ENCODE data around the gene GNAO1.

Gene GNAO1

DNA sequence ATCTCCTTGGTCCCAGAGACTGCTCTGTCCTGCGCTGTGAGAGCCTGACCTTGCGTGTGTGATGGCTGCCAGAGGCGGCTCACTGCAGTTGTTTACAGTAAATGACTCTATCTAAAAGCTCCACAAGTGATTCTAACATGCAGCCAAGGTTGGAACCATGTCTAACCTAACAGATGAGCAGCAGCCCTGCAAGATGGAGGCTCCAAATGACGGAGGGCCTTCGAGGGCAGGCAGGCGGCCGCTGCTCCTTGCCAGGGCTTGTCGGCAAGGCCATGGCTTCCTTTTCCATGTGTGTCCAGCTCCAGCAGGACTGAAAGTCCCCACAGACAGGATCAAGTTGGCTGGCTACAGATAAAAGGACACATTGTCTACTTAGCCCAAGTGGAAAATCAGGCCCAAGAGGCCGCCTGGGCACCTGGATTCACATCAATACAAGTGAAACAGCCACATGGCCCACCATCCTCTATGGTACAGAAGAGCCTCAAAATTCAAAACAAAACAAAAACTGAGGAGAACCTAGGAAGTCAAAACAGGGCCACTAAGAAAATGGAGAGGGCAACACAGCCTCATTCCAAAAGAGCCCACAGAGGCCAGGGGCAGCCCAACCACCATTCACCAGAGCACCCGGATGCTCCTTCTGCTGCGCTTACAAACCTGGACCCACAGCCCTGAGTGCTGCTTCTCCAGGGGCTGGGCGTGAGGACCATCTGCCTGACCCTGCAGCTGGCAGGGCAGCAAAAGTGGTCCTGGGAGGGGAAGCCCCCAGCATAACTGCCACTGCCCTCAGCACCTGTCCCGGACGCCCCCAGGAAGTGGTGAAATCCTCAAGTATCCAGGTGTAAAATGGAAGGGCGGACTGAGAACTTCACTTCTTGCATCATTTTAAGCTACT, 169.1 kb downstream of the GNAO1 start:
- TF ChIP-seq, protein P1, sequence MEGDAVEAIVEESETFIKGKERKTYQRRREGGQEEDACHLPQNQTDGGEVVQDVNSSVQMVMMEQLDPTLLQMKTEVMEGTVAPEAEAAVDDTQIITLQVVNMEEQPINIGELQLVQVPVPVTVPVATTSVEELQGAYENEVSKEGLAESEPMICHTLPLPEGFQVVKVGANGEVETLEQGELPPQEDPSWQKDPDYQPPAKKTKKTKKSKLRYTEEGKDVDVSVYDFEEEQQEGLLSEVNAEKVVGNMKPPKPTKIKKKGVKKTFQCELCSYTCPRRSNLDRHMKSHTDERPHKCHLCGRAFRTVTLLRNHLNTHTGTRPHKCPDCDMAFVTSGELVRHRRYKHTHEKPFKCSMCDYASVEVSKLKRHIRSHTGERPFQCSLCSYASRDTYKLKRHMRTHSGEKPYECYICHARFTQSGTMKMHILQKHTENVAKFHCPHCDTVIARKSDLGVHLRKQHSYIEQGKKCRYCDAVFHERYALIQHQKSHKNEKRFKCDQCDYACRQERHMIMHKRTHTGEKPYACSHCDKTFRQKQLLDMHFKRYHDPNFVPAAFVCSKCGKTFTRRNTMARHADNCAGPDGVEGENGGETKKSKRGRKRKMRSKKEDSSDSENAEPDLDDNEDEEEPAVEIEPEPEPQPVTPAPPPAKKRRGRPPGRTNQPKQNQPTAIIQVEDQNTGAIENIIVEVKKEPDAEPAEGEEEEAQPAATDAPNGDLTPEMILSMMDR (IDR thresholded peaks at IDR 0.05; ENCODE audit: low read depth, low read length, missing control alignments) = no peak
- no peak overlapping the region for H3K4me3 ChIP-seq (ENCODE audit: low read depth, low read length)
- DNase-seq (ENCODE audit: low read depth) = no peak
- in situ Hi-C loops (cut with HindIII; ENCODE audit: low sequenced_read_pairs) = no loop called here

DNA sequence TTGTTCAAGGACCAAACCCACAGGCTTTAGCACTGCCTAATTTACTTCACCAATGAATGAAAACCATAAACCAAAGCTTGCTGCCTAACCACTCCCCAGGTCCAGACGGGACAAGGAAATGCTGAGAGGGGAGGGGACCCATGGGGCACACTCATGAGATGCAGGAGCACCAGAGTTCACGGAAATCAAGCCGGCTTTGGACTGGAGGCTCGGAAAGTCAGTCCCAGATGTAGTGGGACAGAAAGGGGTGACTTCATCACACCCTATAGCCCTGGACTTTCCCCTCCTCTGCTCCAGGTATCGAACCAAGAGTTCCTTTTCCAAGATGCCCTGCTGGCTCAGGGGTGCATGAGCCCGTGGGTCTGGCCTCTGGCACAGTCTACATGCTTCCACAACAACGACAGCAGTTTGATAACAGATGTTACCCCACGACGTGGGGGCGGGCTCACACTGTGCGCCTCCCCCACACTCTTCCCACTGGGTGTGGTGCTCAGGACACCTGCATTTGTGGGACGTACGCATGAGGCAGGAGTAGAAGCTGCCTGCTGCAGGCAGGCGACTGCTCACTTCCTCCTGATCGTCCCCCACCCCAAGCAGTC, 170.9 kb downstream of the GNAO1 start:
- in situ Hi-C loops (cut with HindIII; ENCODE audit: low sequenced_read_pairs) = no loop called here
- TF ChIP-seq, protein P1 (IDR thresholded peaks at IDR 0.05; ENCODE audit: low read depth, low read length, missing control alignments) = no peak
- DNase-seq (ENCODE audit: low read depth) = no peak
- no peak overlapping the region for H3K4me3 ChIP-seq (ENCODE audit: low read depth, low read length)

DNA sequence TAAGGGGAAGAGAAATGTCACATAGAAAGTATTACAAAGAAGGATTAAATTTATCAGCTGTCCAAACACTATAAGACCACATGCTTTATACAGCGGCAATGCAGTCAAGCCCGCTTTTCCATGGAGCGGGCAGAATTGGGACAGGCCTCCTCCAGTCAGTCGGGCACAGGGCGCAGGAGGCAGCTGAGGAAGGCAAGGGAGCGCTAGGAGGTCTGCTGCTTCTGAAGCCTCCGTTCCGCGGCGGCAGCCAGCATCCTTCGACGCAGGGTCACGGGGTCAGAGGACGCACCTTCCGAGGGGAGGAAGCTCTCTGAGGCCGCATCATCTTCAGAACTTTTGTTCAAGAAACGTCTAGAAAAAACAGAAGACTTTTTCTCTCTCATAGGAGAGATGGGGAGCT, 171.4 kb downstream of the GNAO1 start:
- H3K4me3 ChIP-seq (ENCODE audit: low read depth, low read length) = no peak overlapping the region
- in situ Hi-C loops (cut with HindIII; ENCODE audit: low sequenced_read_pairs) = no loop called here
- DNase-seq (ENCODE audit: low read depth) = no peak
- TF ChIP-seq, protein P1 (IDR thresholded peaks at IDR 0.05; ENCODE audit: low read depth, low read length, missing control alignments) = no peak

DNA sequence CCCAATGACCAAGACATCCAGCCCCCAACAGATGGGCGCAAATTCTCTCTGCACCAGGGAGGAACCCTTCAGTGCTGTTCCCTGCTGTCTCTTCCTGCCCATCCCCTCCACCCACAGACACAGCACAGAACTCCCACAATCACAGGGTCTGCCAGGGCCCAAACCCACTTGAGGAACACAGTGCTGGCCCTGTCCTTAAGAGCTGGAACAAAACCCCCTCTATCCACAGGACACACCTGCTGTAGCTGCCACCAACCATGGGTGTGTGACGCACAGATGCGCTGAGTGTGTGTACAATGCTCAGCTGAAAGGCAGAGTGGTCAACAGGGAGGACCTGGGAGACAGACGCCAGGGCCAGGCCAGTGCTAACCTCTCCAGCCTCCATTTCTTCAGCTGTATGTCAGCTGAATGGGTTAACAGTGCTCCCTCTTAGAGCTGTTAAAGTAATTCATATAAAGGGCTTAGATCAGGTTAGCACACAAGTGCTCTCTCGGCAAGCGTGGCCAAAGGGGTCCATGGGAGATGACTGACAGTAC, 172.0 kb downstream of the GNAO1 start:
- in situ Hi-C loops (cut with HindIII; ENCODE audit: low sequenced_read_pairs) = no loop called here
- TF ChIP-seq, protein P1 (IDR thresholded peaks at IDR 0.05; ENCODE audit: low read depth, low read length, missing control alignments) = no peak
- no peak for DNase-seq (ENCODE audit: low read depth)
- no peak overlapping the region for H3K4me3 ChIP-seq (ENCODE audit: low read depth, low read length)

DNA sequence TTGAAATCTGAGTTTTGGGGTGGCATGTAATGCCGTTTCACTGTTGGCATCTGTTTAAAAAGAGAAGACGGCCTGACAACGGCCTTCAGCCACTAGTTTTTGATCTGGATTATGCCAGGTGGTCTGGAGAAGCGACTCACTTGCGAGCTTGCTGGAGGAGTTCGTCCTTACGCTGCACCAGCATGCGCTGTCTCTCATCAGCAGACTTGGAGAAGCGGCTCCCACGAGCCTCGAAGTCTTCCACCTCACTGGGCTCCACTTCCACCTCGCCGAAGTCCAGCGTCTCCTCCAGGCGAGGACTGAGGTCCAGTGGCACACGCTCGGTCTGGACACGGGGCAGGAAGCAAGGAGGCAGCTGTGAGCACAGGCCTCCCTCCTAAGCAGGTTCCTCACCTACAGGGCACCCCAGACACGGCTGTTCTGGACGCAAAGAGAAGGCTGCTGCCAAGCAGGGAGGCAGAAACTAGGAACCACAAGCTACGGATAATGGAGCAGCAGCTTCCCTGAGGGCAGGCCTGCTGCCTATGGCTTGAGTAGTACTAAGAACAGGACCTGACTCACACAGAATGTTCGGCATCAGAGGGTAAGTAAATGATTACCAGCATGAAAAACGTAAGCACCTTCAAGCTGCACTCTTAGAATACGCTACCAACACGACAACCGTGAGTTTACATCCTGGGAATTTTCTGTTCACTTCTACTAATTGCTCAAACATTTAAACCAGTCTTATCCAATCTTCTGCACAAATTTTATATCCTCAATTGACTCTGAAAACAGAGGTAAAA, 172.7 kb downstream of the GNAO1 start:
- DNase-seq (ENCODE audit: low read depth) = no peak

More for the DNA sequence above, 172.7 kb downstream of the GNAO1 start:
- no peak overlapping the region for H3K4me3 ChIP-seq (ENCODE audit: low read depth, low read length)
- in situ Hi-C loops (cut with HindIII; ENCODE audit: low sequenced_read_pairs) = no loop called here
- TF ChIP-seq, protein P1 (IDR thresholded peaks at IDR 0.05; ENCODE audit: low read depth, low read length, missing control alignments) = no peak

Data from astrocyte of the cerebellum (primary cell).